OCI-LY3 (cell line): ENCODE measurements around the gene HMGB1.
A peak's percentile ranks its signal among the peaks of the same experiment; 100 is the strongest.

Experiments
- H2AFZ ChIP-seq: fragments of 200-600, 300-600 bp; shearing (Covaris generic); 2 replicates; pipeline ENCODE4 v1.6.0; 2014; ENCODE audit warnings: antibody characterized with exemption, low read depth, low read length
- H3K27ac ChIP-seq: fragments of 200-600, 300-600 bp; sonication (generic); 2 replicates; pipeline ENCODE4 v1.5.1; 2014; ENCODE audit warnings: mild to moderate bottlenecking, low read length, moderate library complexity, mixed read lengths
- H3K27me3 ChIP-seq: fragments of 200-600, 300-600 bp; sonication (generic); 2 replicates; pipeline ENCODE4 v1.6.1; 2014; ENCODE audit warnings: low read depth, low read length, mixed read lengths
- H3K36me3 ChIP-seq: fragments of 200-600, 300-600 bp; sonication (generic); replicated peaks from 2 replicates; pipeline ENCODE3; 2014; ENCODE audit warnings: low read depth, low read length, mixed read lengths
- H3K4me1 ChIP-seq: fragments of 300-600, 200-600 bp; sonication (generic); 2 replicates; pipeline ENCODE4 v1.6.1; 2014; ENCODE audit warnings: low read length, mixed read lengths
- H3K4me2 ChIP-seq: fragments of 200-600, 300-600 bp; sonication (generic); 2 replicates; pipeline ENCODE4 v1.6.1; 2014; ENCODE audit warnings: low read length, mixed read lengths
- H3K4me3 ChIP-seq: fragments of 300-600, 200-600 bp; sonication (generic); 2 replicates; pipeline ENCODE4 v1.5.1; 2014; ENCODE audit warnings: antibody characterized with exemption, mild to moderate bottlenecking, low read length, moderate library complexity
- H3K79me2 ChIP-seq: fragments of 300-600, 200-600 bp; shearing (Covaris generic); 2 replicates; pipeline ENCODE4 v1.6.1; 2014; ENCODE audit warnings: mild to moderate bottlenecking, low read length, mixed read lengths
- H3K9ac ChIP-seq: fragments of 300-600, 200-600 bp; shearing (Covaris generic); 2 replicates; pipeline ENCODE4 v1.6.0; 2014; ENCODE audit warnings: mild to moderate bottlenecking, low read length, moderate library complexity
- H3K9me3 ChIP-seq: fragments of 200-600, 300-600 bp; shearing (Covaris generic); 2 replicates; pipeline ENCODE4 v1.6.1; 2014; ENCODE audit warnings: low read length, mixed read lengths; ENCODE audit not compliant: insufficient read depth
- H4K20me1 ChIP-seq: fragments of 200-600, 300-600 bp; sonication (generic); 2 replicates; pipeline ENCODE4 v1.6.1; 2016; ENCODE audit warnings: low read length, mixed read lengths; ENCODE audit not compliant: insufficient read depth
- EZH2phosphoT487 ChIP-seq: fragments of 200-600 bp; shearing (Covaris generic); IDR thresholded peaks from 2 replicates; pipeline ENCODE4 v1.6.1; 2018; ENCODE audit warnings: antibody characterized with exemption, mixed run types, low read depth
- TF ChIP-seq, protein P1 (sequence below): fragments of 200-600, 300-600 bp; sonication (generic); IDR thresholded peaks from 2 replicates; pipeline ENCODE4 v1.5.1; 2014; ENCODE audit warnings: antibody characterized with exemption, low read length, low read depth

HMGB1 gene

DNA sequence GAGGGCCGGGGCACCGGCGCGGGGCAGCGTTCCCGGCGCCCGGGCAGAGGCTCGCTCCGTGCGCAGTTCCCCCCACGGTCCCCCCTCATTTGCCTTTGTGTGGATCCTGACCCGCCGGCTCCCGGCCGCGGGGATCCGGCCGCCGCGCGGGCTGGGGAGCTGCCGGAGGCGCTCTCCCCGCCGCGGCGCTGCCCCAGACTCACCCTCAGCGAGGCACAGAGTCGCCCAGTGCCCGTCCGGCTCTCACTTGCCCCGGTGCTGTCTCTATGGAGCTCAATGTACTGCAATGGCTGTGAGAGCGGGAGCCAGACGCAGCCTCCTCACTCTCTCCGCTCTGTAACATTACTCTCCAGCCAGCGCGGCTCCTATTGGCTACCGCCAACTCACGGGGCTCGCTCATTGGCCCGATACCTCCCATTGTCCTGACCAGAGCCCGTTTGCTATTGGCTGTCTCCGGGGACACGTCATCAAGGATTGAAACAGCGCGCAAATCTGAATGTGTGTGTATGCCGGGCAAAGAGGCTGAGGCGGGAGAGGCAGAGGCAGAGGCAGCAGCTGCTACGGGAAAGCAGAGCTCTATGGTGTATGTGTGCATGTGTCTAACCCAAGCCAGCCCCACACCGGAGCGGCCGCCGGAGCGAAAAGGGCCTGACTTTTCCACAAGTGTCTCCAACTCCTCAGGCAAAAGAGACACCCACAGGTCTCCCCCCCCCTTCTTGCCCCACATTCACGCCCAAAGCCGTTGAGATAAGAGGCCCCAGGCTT lies at the start of gene HMGB1:
TSS of gene HMGB1 (minus strand) at position 344 of the 765 bp plus-strand sequence. CDS start 2,256 bp downstream, outside the sequence.
- H3K9me3 ChIP-seq = no peaks in the 10 kb centered on the region
- H3K4me3 ChIP-seq = peak within 1 kb of the TSS; percentile 80
- H3K4me2 ChIP-seq = peak within 1 kb of the TSS; percentile 87
- H3K27me3 ChIP-seq = no peaks in the 10 kb centered on the region
- TF ChIP-seq EZH2phosphoT487 = no peak
- TF ChIP-seq, protein P1, sequence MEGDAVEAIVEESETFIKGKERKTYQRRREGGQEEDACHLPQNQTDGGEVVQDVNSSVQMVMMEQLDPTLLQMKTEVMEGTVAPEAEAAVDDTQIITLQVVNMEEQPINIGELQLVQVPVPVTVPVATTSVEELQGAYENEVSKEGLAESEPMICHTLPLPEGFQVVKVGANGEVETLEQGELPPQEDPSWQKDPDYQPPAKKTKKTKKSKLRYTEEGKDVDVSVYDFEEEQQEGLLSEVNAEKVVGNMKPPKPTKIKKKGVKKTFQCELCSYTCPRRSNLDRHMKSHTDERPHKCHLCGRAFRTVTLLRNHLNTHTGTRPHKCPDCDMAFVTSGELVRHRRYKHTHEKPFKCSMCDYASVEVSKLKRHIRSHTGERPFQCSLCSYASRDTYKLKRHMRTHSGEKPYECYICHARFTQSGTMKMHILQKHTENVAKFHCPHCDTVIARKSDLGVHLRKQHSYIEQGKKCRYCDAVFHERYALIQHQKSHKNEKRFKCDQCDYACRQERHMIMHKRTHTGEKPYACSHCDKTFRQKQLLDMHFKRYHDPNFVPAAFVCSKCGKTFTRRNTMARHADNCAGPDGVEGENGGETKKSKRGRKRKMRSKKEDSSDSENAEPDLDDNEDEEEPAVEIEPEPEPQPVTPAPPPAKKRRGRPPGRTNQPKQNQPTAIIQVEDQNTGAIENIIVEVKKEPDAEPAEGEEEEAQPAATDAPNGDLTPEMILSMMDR = no peak
- H3K27ac ChIP-seq = peak within 1 kb of the TSS; percentile 86
- peaks cover 52% of the 10 kb centered on the region for H3K79me2 ChIP-seq
- peak within 1 kb of the TSS; percentile 72 for H2AFZ ChIP-seq
- peak within 1 kb of the TSS; percentile 89 for H3K9ac ChIP-seq
- H4K20me1 ChIP-seq = peaks cover 21% of the 10 kb centered on the region
- peaks cover 16% of the 10 kb centered on the region for H3K4me1 ChIP-seq
- peaks cover 25% of the 10 kb centered on the region for H3K36me3 ChIP-seq

DNA sequence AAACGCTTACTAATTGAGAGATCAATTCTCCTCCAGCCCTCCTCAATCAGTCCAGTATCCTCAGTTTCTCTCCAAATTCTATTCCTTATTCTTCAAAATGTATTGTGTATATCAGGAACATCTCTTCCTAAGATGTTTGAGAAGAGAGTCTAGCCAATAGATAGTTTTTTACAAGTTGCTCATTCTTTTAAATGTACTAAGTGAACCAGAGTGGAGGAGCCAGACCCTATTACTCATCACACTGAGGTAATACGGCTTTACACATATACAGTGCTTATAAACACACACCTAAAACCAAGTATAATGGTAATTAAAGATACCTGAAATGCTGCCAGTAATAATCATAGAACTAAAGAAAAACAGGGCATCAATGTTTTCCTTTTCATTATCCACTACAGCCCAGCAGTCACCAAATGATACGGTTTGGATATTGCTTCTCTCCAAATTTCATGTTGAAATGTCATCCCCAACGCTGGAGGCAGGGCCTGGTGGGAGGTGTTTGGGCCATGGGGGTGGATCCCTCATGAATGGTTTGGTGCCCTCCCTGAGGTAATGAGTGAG lies 45.2 kb upstream of the HMGB1 start:
- H3K9me3 ChIP-seq = no peaks in the 10 kb centered on the region
- H3K4me1 ChIP-seq = no peaks in the 10 kb centered on the region
- H3K9ac ChIP-seq = no peak overlapping the region
- no peak overlapping the region for H3K4me3 ChIP-seq
- no peaks in the 10 kb centered on the region for H3K36me3 ChIP-seq
- no peak overlapping the region for H2AFZ ChIP-seq
- H3K79me2 ChIP-seq = no peaks in the 10 kb centered on the region
- no peak overlapping the region for H3K4me2 ChIP-seq
- TF ChIP-seq, protein P1 = no peak
- no peak for TF ChIP-seq EZH2phosphoT487
- no peak overlapping the region for H3K27ac ChIP-seq
- no peaks in the 10 kb centered on the region; the same call in 1 of the 2 replicates for H3K27me3 ChIP-seq
- H4K20me1 ChIP-seq = no peaks in the 10 kb centered on the region

DNA sequence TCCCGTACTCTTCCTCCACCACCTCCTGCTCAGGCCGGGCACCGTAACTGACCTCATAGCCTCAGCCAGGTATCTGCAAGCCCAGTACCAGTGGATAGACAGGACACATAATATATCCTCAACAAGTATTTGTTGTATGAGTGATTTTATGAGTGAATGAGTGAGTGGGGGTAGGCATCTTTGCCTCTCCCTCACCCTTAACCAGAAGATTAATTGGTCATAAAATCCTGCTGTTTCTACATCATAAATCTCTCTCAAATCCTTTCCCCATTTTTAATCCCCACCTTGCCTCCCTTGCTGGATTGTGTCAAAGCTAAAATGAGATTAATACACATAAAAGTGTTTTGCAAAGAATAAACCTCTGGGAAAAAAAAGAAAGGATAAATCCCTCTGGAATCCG lies 44.4 kb upstream of the HMGB1 start:
- Histone ChIP-seq H2AFZ (no peak overlapping the region), H4K20me1 (no peaks in the 10 kb centered on the region), H3K4me3 (no peak overlapping the region), H3K79me2 (no peaks in the 10 kb centered on the region), H3K4me2 (no peak overlapping the region), H3K36me3 (no peaks in the 10 kb centered on the region), H3K9me3 (no peaks in the 10 kb centered on the region), H3K9ac (no peak overlapping the region), H3K27ac (no peak overlapping the region), H3K4me1 (no peaks in the 10 kb centered on the region), H3K27me3 (no peaks in the 10 kb centered on the region; the same call in 1 of the 2 replicates)
- TF ChIP-seq, protein P1 = no peak
- no peak for TF ChIP-seq EZH2phosphoT487

DNA sequence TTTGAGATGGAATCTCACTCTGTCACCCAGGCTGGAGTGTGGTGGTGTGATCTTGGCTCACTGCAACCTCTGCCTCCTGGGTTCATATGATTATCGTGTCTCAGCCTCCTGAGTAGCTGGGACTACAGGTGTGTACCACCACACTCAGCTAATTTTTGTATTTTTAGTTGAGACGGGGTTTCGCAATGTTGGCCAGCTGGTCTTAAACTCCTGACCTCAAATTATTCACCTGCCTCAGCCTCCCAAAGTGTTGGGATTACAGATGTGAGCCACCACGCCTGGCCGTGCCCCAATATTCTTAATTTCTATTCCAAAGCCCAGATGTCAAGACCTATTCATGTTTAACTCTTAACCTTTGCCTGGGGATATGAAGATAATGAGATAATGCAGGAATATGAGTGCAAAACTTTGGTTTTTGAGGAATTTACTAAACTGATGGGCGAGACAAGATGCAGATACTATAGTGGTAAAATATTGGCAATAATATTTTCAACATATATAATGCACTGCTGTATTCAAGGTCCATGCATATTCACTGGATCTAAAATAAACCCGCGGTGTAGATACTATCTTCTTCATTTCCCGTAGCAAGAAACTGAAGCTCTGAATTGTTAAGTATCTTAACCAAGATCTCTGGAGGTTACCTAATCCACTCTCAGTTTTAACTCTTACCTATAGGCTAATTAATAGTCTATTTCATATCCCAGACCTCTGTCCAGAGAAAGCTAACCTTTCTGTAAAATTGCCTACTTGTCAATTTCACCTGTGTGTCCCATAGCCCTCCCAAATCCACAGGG lies 43.7 kb upstream of the HMGB1 start:
- TF ChIP-seq, protein P1 = no peak
- no peak for TF ChIP-seq EZH2phosphoT487
- Histone ChIP-seq H3K36me3 (no peaks in the 10 kb centered on the region), H3K27me3 (no peaks in the 10 kb centered on the region; the same call in 1 of the 2 replicates), H2AFZ (no peak overlapping the region), H3K4me1 (peaks cover 2% of the 10 kb centered on the region), H3K27ac (no peak overlapping the region), H3K4me2 (no peak overlapping the region), H3K9me3 (no peaks in the 10 kb centered on the region), H4K20me1 (no peaks in the 10 kb centered on the region), H3K79me2 (no peaks in the 10 kb centered on the region), H3K9ac (no peak overlapping the region), H3K4me3 (no peak overlapping the region)
